ENCODE data around the gene ZBP1. TPM values are rescaled to one million over a fixed set of nuclear protein-coding genes. Genes with fewer than 3 reads are reported as not detected.

ZBP1 gene
- total RNA-seq, 1 experiment from 2014 or later, result 5.2 TPM

- no peak for DNase-seq (ENCODE audit: low read depth)
Observed at GRCh38 chr20:57658447-57658832, 38.2 kb upstream of the ZBP1 start.

DNA sequence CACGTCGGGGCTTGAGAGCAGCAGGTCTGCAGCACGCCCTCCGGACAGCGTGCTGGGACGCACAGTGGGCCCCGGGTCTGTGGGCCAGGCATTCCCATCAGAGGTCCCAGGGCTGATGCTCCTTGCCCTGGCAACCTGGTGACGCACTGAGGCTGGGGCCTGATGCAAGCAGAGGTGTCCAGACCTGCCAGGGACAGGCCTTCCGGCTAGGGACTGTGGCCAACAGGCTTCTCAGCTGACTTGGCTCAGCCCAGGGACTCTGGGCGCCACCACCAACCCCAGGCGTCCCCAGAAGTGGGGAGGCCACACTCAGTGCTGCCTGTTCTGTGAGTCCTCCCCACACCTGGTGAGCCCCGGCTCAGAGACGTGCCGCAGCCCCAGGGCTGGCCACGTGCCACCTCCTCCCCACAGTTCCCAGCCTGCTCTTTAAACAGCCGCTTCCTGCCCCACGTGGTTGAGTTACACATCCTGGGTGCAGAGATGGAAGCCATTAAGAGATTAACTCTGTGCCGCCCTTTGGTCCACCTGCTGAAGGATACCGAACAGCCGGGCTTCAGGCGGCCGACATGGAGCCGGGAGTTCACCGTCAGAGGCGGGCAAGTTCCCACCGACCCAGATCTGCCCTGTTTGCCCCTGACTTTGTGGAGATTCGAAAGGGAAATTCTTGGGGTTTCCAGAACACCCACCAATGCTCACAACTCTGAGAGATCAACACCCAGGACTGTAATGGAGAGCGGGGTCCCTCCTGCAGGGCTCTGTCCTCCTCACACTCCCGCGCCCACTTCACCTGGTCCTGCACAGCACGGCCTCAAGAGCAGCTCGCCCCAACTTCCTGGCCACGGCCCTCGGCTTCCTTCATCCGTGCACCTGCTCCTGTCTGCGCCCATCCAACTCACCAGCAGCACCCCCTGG is 37.6 kb upstream of the ZBP1 start:
- no peak for DNase-seq (ENCODE audit: low read depth)

DNA sequence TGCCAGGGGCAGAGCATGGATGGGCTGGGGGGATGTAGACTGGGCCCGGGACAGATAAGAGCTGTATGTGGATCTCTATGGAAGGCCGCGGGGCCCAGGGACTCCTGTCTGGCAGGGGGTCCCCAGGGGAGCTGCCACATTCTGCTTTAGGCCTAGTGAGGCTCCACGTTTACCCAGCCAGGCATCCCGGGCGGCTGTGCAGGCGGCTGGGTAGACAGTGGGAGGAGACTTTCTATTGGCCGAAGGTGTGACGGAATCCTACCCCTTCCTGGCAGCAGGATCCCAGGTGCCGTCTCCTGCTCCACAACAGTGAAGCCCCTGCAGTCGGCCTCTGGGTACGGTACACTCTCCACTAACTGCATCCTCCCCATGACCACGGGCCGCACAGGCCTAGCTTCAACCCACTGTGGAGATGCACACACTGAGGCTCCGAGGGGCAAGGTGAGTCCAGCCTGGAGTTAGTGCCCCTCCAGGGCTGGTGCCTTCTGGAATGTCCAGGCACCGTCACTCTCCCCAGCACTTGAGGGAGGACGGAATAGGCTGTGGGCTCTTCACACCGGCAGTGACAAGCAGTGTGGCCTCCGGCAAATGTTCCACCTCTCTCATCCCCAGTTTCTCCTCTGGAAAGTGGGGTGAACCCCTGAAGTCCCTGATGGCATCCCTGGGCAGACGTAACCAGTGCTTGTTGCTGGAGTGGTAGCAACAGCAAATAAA is 36.8 kb upstream of the ZBP1 start:
- no peak for DNase-seq (ENCODE audit: low read depth)

- DNase-seq (ENCODE audit: low read depth), result no peak
Observed at GRCh38 chr20:57656252-57656820, 36.1 kb upstream of the ZBP1 start.

GRCh38 chr20:57655809-57656155 is 35.6 kb upstream of the ZBP1 start:
- DNase-seq (ENCODE audit: low read depth), result no peak

DNA sequence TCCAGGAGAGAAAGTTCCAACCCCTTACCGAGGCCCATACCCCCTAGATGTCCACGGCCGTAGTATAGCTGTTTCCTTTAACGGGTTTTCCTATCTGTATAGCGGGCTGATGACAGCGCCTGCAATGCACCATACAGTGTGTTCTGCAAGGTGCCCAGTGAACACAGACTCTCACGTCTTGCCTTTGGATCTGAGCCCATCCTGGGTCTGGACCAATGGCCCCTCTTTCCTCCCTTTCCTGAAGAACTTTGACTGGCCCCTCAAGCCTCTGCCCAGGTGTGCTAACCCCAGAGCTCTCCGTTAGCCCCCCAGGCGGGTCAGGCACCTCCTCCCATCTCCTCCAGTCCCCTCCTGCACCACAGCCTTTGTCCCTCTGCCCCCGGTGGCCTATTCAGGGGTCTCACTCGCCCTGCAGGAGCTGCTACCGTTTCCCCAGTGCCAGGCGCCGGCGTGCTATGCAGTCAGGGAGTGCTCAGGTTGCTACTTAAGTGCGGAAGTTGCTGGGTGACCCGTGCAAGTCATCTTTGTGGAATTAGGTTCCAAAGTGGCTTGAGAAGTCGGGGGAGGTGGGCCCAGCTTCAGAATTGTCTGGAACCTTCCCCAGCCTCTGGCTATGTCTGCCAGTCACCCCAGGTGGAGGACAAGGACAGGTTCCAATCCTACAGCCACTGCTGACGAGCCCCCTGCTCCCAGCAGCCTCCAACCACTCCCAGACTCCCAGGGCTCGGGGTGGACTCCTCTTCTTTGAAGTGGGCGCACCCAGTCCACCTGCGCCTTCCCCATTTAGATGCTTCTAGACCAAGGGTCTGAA is 35.0 kb upstream of the ZBP1 start:
- DNase-seq (ENCODE audit: low read depth), result no peak

GRCh38 chr20:57654363-57654997 is 34.3 kb upstream of the ZBP1 start:
- DNase-seq (ENCODE audit: low read depth), result peak; percentile 41

- no peak for DNase-seq (ENCODE audit: low read depth)
Observed at GRCh38 chr20:57653910-57654309, 33.7 kb upstream of the ZBP1 start.

- no peak for DNase-seq (ENCODE audit: low read depth)
Observed at GRCh38 chr20:57653546-57653900, 33.3 kb upstream of the ZBP1 start.

GRCh38 chr20:57652606-57653545 is 32.6 kb upstream of the ZBP1 start:
- DNase-seq (ENCODE audit: low read depth), result no peak

GRCh38 chr20:57651881-57652605 is 31.8 kb upstream of the ZBP1 start:
- DNase-seq (ENCODE audit: low read depth), result no peak

- no peak for DNase-seq (ENCODE audit: low read depth)
Observed at GRCh38 chr20:57650756-57651483, 30.7 kb upstream of the ZBP1 start.

GRCh38 chr20:57650266-57650665 is 30.0 kb upstream of the ZBP1 start:
- no peak for DNase-seq (ENCODE audit: low read depth)

GRCh38 chr20:57649617-57650015 is 29.4 kb upstream of the ZBP1 start:
- no peak for DNase-seq (ENCODE audit: low read depth)

DNA sequence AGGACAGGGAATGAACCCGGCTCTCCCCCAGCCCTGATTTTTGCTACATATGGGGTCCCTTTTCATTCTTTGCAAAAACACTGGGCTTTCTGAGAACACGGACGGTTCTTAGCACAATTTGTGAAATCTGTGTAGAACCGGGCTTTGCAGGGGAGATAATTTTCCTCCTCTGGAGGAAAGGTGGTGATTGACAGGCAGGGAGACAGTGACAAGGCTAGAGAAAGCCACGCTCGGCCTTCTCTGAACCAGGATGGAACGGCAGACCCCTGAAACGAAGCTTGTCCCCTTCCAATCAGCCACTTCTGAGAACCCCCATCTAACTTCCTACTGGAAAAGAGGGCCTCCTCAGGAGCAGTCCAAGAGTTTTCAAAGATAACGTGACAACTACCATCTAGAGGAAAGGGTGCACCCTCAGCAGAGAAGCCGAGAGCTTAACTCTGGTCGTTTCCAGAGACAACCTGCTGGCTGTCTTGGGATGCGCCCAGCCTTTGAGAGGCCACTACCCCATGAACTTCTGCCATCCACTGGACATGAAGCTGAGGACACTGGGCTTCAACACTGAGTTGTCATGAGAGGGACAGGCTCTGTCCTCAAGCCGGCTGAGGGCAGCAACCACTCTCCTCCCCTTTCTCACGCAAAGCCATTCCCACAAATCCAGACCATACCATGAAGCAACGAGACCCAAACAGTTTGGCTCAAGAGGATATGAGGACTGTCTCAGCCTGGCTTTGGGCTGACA is 28.8 kb upstream of the ZBP1 start:
- no peak for DNase-seq (ENCODE audit: low read depth)

- no peak for DNase-seq (ENCODE audit: low read depth)
Observed at GRCh38 chr20:57647933-57648785, 27.9 kb upstream of the ZBP1 start.
